Ramos (cell line): ENCODE measurements around the gene RMDN2.
"Not testable (repeated sequence)": the region's sequence is repeated elsewhere in the genome, so short reads cannot be mapped to it uniquely, and the experiment has no call there.

ENCODE experiments used
- in situ Hi-C: fragments of 300-500 bp; cut with MboI; formaldehyde crosslinking; loops from one replicate; pipeline ENCODE4 v1.14.3; 2022; ENCODE audit warnings: low sequenced_read_pairs; ENCODE audit not compliant: unreplicated experiment

The RMDN2 gene

DNA sequence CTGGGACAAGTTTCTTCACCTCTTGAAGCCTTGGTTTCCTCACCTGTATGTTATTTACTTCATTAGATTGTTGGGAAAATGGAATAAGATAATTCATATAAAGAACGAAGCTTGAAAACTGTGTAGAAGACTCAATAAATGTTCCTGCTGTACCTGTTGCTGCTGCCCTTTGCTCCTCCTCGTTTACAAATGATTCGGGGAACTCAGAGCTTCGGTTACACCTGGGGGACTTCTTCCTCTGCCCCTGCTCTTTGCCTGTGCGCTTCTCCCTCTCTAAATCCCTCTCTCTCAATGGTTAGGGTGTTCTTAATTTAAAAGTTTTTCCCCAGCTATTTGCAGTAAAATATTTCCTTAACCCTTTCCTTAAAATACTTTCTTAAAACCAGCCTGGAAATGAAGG lies 3.3 kb upstream of the RMDN2 start:
- in situ Hi-C loops: no loop called here

DNA sequence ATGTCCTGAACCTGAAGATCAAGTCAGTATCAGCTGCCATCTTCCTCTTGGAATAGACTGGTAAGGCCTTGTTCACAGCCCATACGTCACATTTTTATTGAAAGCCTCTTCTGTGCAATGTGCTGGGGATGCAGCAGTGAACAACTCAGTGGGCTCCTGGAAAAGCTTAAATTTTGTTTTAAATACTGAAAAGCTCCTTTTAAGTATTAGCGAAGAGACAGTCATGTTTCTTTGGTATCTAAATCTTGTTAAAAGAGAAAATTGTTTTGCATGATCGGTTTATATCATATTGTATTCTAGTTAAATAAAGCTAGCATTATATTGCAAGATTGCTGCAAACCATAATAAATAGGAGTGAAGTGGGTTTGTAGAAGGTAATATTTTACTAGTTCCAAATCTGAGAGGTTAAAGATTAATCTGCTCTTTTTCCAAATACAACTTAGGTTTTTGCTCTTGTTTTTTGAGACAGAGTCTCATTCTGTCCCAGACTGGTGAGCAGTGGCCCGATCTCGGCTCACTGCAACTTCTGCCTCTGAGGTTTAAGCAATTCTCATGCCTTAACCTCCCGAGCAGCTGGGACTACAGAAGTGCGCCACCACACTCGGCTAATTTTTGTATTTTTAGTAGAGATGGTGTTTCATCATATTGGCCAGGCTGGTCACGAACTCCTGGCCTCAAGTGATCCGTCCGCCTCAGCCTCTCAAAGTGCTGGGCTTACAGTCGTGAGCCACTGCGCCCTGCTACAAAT lies 1.6 kb upstream of the RMDN2 start:
- in situ Hi-C loops: no loop called here

DNA sequence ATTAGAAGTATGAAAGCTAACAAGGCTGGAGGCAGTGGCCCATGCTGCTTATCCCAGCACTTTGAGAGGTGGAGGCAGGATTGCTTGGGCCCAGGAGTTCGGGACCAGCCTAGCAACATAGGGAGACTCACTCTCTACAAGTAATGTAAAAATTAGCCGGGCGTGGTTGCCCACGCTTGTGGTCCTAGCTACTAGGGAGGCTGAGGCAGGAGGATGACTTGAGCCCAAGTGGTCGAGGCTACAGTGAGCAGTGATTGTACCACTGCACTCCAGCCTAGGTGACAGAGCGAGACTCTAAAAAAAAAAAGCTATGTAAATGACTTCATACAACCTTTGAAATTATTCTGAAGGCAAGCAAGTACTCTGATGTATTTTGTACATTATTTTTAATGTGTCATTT lies 1.5 kb downstream of the RMDN2 start:
- in situ Hi-C loops: no loop called here

GRCh38 chr2:37928377-37928776 lies 3.3 kb downstream of the RMDN2 start:
- in situ Hi-C loops: no loop called here

- in situ Hi-C loops: not testable (repeated sequence)
These were observed 5.3 kb downstream of the RMDN2 start for GRCh38 chr2:37930392-37930791.

GRCh38 chr2:37932873-37933272 lies 7.8 kb downstream of the RMDN2 start:
- in situ Hi-C loops: not testable (repeated sequence)

- in situ Hi-C loops: no loop called here
These were observed 9.8 kb downstream of the RMDN2 start for GRCh38 chr2:37934591-37935513.

DNA sequence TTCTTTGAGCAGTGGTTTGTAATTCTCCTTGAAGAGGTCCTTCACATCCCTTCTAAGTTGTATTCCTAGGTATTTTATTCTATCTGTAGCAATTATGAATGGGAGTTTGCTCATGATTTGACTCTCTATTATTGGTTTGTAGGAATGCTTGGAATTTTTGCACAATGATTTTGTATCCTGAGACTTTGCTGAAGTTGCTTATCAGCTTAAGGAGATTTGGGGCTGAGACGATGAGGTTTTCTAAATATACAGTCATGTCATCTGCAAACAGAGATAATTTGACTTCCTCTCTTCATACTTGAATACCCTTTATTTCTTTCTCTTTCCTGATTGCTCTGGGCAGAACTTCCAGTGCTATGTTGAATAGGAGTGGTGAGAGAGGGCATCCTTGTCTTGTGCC lies 12.5 kb downstream of the RMDN2 start:
- in situ Hi-C loops: not testable (repeated sequence)

- in situ Hi-C loops: not testable (repeated sequence)
These were observed 16.2 kb downstream of the RMDN2 start for GRCh38 chr2:37941267-37941666.

- in situ Hi-C loops: no loop called here
These were observed 19.2 kb downstream of the RMDN2 start for GRCh38 chr2:37944268-37944667.

- in situ Hi-C loops: no loop called here
These were observed 22.2 kb downstream of the RMDN2 start for GRCh38 chr2:37947306-37947705.

GRCh38 chr2:37962018-37962739 lies 37.1 kb downstream of the RMDN2 start:
- in situ Hi-C loops: not testable (repeated sequence)

- in situ Hi-C loops: not testable (repeated sequence)
These were observed 37.6 kb downstream of the RMDN2 start for GRCh38 chr2:37962740-37963121.

GRCh38 chr2:37963901-37964300 lies 38.8 kb downstream of the RMDN2 start:
- in situ Hi-C loops: not testable (repeated sequence)

DNA sequence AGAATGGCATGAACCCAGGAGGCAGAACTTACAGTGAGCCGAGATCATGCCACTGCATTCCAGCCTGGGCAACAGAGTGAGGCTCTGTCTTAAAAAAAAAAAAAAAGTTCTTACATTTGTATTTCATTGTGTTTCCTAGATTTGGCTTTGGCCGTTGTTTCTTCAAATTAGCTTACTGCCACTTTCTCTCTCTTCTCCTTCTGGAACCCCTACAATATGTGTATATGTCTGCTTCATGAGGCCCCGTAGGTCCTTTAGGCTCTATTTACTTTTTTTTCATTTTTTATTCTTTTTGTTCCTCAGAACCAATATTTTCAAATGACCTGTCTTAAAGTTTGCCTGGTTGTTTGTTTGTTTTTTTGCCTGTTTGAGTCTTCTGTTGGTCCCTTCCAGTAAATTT lies 41.2 kb downstream of the RMDN2 start:
- in situ Hi-C loops: no loop called here

DNA sequence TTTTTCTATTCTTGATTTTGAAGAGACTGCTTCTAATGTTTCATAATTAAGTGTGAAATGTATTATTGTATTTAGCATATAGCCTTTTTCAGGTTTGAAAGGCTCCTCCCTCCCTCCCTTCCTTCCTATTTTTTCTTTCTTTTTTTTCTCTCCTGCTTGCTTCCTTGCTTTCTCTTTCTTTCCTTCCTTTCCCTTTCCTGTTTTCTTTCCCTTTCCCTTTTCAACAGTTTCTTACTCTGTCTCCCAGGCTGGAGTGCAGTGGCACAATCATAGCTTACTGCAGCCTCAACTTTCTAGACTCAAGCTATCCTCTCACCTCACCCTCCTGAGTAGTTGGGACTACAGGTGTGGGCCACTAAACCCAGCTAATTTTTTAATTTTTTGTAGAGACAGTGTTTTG lies 44.6 kb downstream of the RMDN2 start:
- in situ Hi-C loops: no loop called here

GRCh38 chr2:37971971-37972370 lies 46.9 kb downstream of the RMDN2 start:
- in situ Hi-C loops: no loop called here

- in situ Hi-C loops: no loop called here
These were observed 48.7 kb downstream of the RMDN2 start for GRCh38 chr2:37973615-37974353.

- in situ Hi-C loops: no loop called here
These were observed 50.7 kb downstream of the RMDN2 start for GRCh38 chr2:37975808-37976207.

DNA sequence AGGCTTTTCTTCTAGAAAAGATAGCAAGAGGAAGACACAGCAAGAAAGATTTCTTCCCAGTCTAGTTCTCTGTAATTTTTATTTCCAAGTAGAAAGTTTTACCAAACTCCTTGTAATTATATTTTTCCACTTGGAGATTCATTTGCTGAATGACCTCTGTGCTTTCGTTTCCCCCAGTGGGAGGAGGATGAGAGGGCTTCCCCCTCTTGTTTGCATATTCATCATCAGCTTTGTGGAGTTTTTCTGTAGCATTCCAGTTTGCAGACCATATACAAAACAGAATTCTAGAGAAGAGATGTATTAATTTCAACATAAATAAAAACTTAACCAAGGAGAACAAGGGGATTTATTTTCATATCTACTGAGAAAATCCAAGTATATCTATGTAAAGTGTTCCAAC lies 51.3 kb downstream of the RMDN2 start:
- in situ Hi-C loops: no loop called here
